HG02763 (cell line): ENCODE measurements around the gene NTRK2.

Experiments used
- ATAC-seq: cut with Tn5 transposase; IDR thresholded peaks from one replicate; pipeline ENCODE4 v1.9.1; 2021; ENCODE audit warnings: mild to moderate bottlenecking, moderate library complexity; ENCODE audit not compliant: unreplicated experiment

The NTRK2 gene

DNA sequence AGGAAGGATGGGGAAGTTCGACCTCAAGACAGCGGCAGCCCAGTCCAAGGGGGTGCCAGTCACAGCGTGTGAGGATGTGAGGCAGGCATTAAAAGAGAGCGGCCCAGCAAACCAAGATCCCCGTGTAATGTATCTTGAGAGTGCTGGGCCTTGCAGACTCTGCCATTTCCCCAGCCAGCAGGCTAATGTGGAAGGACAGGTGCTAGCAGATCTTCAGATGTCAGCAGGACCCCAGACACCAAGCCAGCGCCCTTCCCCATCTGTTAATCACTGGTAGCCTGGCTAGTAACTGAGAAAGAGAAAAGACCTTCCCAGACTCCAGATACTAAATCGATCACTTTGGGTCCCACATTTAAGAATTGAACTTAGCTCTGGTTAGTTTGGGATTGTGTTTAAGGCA is 62.2 kb downstream of the NTRK2 start:
- ATAC-seq = no peak

DNA sequence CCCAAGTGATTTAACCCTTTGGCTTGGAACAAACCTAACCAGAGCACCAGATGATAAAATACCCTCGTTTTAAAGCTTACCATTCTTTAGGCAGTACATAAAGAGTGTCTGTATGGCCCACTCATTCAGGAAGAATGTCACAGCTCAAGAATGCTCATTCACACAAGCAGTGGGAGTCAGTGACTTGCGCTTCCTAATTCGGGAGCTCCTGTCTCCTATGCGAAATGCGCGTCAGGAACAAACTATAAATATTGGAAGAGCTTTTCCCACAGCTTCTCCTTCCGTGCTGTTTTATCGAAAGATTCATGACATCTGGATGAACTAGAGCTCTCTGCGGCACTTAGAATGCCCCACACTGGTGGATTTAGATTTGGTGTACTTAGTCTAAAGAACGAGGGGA is 66.6 kb downstream of the NTRK2 start:
- ATAC-seq = no peak

DNA sequence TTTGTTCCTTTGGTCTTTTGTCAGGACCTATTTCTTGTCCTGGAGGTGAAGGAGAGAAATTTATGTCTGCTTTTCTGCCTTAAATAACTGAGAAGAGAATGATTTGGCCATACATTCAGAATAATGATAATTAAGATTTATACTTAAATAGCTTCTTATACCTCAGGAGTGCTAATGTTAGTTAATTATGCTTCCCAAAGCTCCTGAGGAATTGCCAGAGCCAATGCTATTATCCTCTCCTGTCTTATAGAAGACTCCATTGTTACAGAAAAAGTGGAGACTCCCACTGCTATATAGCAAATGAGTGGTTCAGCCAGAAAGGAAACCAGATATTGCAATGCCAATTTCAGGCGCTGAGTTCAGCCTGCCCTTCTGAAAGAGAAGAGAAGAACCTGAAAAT is 67.0 kb downstream of the NTRK2 start:
- no peak for ATAC-seq

GRCh38 chr9:84738353-84738752 is 68.8 kb downstream of the NTRK2 start:
- ATAC-seq = no peak

DNA sequence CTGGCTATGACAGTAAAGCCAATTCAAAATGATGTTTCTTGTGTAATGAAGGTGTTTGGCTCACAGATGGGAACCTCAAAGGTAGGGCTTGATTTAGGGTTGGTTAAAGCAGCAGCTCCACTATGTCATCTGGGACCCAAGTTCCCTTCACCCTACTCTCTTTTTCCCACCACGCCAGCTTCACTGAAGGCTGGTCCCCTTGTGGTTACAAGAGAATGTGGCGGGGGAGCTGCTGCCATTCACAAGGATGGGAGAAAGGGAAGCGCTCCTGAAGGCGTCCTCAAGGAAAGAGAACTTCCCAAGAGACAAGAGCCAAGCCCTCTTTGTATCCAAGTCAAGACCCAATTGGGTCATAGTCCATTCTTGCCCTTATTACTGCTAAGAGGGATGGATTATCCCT is 72.7 kb downstream of the NTRK2 start:
- no peak for ATAC-seq

DNA sequence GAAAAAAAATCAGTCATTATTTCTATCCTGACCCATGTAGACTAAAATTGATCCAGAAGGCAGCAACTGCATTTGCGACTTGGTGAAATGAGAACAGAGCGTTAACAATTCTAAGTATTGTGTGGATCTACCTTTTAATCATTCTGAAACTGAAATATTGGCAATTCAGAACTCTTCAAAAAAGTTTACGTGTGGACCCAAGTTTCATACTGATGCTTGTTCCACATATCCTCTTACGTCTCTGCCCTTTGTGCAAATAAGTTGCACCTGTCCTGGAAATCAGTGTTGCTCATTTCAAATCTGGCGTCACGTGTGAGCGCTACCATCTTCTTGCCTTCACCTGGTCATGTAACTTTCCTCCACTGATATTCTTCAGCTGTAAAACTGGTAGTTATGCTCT is 74.7 kb downstream of the NTRK2 start:
- ATAC-seq = no peak

- ATAC-seq = no peak
Observed at GRCh38 chr9:84744726-84745125, 75.2 kb downstream of the NTRK2 start.

GRCh38 chr9:84748112-84748511 is 78.6 kb downstream of the NTRK2 start:
- ATAC-seq = no peak

DNA sequence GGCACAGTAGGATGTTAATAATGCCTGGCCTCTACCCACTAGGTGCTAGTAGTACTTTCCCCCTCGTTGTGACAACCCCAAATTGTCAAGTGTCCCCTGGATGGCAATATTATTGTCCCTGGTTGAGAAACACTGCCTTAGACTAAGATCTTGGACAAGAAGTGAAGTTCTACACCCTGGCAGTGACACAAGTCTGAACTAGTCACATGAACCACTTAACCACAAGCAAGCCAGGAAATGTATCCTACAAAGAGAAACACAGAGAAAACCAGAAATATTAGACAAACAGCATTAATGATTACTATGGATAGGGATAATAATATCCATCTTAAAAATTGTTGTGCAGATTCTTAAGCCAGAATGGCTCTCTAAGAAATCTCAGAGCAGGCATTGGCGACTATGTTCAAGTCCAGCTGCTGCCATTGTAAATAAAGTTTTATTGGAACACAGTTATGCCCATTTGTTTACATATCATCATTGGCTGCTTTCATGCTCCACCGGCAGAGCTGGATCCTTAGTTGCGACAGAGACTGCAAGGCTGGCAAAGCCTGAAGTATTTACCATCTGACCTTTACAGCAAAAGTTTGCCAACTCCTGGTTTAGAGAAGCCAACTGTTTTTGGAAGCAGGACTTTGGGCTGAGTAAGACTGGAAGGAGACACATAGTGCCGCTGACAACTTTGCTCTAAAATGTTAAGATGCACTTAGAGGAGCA is 80.8 kb downstream of the NTRK2 start:
- no peak for ATAC-seq

DNA sequence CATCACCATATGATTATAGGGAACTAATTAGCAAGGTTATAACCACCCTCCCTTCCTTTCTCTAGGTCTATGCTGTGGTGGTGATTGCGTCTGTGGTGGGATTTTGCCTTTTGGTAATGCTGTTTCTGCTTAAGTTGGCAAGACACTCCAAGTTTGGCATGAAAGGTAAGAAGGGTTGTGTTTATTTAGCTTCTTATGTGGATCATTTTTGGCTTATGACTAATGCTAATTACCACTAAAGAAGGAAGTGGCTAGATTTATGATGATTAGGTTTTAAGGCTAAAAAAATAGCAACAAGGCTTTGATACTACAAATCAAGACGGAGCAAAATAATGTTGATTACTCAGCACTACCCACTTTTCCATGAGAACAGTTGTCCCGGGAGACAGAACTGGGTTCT is 82.4 kb downstream of the NTRK2 start:
- ATAC-seq = no peak

GRCh38 chr9:84754461-84754860 is 84.9 kb downstream of the NTRK2 start:
- ATAC-seq = no peak

GRCh38 chr9:84754881-84755280 is 85.4 kb downstream of the NTRK2 start:
- no peak for ATAC-seq

DNA sequence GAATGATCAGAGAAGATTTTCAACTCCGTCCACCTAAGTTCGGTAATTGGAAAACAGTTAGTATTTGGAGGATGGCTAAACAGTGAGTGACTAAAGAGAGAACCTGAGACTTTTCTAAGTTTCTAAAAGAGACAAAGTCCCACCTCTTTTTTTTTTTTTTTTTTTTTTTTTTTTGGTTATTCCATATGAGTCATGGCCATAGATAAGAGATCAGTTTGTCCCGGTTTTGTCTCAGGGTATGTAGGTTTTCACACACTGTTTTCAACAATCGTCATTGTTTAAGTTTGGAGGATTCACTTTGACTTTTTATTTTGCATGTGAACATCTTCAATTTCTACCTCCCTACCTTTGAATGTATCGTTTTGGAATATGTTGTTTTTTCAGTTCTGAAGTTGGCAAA is 85.9 kb downstream of the NTRK2 start:
- ATAC-seq = no peak

- ATAC-seq = no peak
Observed at GRCh38 chr9:84756171-84756570, 86.6 kb downstream of the NTRK2 start.

DNA sequence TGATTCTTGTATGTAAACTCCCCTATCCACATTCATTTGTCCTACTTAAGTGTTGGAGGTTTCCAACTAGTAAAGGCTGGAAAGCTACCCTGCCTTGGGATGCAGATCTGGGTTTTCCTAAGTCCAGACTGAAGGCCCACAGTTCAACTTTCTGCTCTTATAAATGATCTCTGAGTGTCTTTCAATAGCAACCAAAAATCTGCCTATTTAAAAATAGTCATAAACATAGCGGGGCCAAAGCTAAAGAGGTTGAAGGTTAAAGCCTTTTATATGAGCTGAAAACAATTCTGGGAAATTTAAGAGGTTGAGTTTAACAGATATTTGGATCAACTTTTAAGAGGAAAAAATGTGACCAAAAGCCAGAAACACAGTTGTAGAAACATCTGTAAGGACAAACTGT is 87.2 kb downstream of the NTRK2 start:
- no peak for ATAC-seq

DNA sequence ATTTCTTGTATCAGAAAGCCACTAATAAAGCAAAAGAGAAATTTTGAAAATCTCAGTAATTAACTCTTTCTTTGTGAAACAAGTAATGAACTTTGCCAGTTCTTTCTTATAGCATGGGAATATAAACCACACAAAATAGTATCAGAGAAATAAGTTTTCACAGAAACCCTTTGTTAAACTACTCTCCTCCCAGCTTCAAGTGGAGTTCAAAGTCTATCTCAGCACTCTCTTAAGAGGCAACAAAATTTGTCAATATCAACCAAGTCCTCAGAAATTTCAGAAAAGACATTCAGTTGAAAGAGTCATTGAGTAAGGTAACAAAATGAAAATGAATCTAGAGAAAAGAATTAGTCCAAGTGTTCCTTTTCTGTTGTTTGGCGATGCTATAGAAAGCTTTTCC is 89.3 kb downstream of the NTRK2 start:
- ATAC-seq = no peak

- ATAC-seq = no peak
Observed at GRCh38 chr9:84759300-84759750, 89.8 kb downstream of the NTRK2 start.

DNA sequence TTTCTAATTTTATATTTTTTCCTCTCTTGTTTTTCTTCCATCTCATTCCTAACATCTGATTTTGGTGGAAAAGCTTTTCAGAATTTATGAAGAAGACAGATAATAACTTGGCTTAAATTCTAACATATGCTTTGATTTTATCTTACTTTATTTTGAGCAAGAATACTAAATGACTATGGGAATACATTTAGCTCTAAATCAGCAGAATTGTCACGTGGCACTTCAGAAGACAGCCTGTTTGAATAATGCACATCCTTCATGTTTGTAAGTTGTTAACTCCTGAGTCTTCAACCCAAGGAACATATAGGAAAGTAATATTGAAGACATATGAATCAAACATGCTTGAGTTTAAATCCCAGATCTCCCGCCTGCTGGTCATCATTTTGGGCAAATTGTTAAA is 90.3 kb downstream of the NTRK2 start:
- ATAC-seq = no peak

DNA sequence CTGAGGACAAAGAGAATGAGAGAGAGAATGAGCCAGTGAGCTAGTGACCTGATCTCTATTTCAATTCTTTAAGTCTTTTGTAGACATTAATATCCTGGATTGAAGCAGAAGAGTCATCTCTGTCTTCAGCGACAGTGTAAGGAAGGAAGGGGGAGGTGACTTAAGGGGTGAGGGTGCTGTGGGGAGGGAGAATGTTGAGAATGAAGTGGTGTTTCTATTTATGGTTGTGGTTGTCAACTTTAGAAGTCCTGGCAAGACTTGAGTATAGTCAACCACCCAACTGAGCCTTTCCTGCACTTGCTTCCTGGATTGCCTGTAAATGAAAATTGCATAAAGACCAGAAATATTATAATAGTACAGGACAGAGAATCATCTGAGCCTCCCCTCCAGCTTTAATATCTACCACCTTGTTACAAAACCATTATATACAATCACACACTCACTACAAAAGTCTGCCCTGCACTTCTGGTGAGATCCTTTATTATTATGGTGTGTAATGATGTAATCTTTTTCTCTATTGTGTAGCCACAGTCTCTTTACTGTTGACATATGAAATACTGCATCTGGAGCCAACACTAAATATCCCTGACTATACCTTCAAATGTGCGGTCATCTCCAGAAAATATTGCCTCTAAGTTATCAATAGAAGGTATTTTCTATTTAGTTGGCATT is 91.7 kb downstream of the NTRK2 start:
- no peak for ATAC-seq

- ATAC-seq = no peak
Observed at GRCh38 chr9:84772511-84772910, 103.0 kb downstream of the NTRK2 start.

DNA sequence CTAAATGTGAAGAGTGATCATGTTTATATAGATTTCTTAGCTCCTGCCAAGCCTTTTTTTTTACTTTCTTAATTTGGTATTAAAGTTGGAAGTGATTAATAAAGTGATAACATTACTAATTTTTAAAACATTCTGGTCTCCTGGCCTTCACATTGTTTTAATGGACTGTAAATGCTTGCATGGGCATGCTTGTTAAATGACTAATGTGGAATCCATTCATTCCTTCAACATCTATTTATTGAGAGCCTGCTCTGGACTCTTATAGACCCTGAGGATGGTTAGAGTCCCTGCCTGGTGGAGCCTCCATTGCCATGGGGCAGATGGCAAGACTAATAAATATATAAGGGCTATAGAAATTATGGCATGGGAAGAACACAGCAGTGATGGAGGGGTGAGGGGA is 103.5 kb downstream of the NTRK2 start:
- no peak for ATAC-seq

DNA sequence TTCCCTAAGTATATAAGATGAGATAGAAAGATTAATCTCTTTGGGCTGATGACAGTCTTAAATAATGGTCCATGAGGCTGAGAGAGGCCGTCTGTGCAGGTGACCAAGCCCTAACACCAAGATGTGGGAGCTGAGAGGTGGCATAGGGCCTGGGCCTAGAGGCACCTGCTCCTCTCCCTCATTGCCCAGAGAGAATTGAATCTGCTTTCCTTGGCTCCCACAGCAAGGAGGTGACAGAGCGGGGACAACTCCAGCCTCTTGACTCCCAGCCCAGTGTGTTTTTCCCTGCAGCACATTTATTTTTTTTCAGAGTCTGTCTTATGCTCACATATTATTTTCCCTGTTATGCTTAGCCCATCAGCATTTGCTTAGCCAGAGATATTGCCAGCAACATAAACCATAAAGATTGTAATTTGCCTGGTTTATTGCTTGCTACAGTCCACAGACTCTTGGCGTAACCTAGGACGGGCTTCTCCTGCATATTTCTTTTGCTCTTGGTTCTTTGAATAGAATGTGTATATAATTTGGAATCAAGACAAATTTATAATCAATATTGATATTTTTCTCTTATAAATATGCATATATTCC is 105.6 kb downstream of the NTRK2 start:
- no peak for ATAC-seq
